NCI-H69 (cell line): Measurements from ENCODE around the gene DDX46.
A peak's percentile ranks its signal among the peaks of the same experiment; 100 is the strongest.
"Not testable (repeated sequence)": the region's sequence is repeated elsewhere in the genome, so short reads cannot be mapped to it uniquely, and the experiment has no call there.

ENCODE experiments used
- DNase-seq: peaks from one replicate; lab custom pipeline; 2025; lab: John Stamatoyannopoulos, UW

DDX46 gene

GRCh38 chr5:134840811-134841210 lies 82.2 kb downstream of the DDX46 start:
- DNase-seq, result peak; percentile 23

GRCh38 chr5:134844252-134844651 lies 85.7 kb downstream of the DDX46 start:
- no peak for DNase-seq

GRCh38 chr5:134845335-134845851 lies 86.8 kb downstream of the DDX46 start:
- peak; percentile 40 for DNase-seq

- peak; percentile 99 for DNase-seq
These were observed 87.5 kb downstream of the DDX46 start, which contains the start of gene C5orf24 for GRCh38 chr5:134845852-134846640. Gene C5orf24, plus strand, starts transcription at chr5:134845968. Its CDS starts 8,933 bp downstream, at chr5:134854901.

GRCh38 chr5:134846641-134846960 lies 88.0 kb downstream of the DDX46 start:
- DNase-seq, result peak; percentile 71

- DNase-seq, result not testable (repeated sequence)
These were observed 90.9 kb downstream of the DDX46 start for GRCh38 chr5:134849434-134849933.

GRCh38 chr5:134851307-134851923 lies 92.8 kb downstream of the DDX46 start:
- DNase-seq, result peak; percentile 49

GRCh38 chr5:134856465-134856864 lies 97.9 kb downstream of the DDX46 start:
- DNase-seq, result not testable (repeated sequence)

- DNase-seq, result no peak
These were observed 98.8 kb downstream of the DDX46 start for GRCh38 chr5:134857401-134857800.

- DNase-seq, result no peak
These were observed 106.1 kb downstream of the DDX46 start for GRCh38 chr5:134864707-134865106.

- peak; percentile 22 for DNase-seq
These were observed 114.9 kb downstream of the DDX46 start for GRCh38 chr5:134873494-134873893.

- DNase-seq, result peak; percentile 95
These were observed 115.6 kb downstream of the DDX46 start, which contains the start of gene TXNDC15 for GRCh38 chr5:134873987-134874830. Gene TXNDC15, plus strand, starts transcription at chr5:134874371. Its CDS starts 57 bp downstream, at chr5:134874428.

GRCh38 chr5:134874831-134875655 lies 116.5 kb downstream of the DDX46 start:
- peak; percentile 77 for DNase-seq

- DNase-seq, result no peak
These were observed 118.6 kb downstream of the DDX46 start for GRCh38 chr5:134877159-134877558.

- DNase-seq, result peak; percentile 90
These were observed 119.8 kb downstream of the DDX46 start for GRCh38 chr5:134878403-134878802.

GRCh38 chr5:134879456-134879855 lies 120.9 kb downstream of the DDX46 start:
- DNase-seq, result peak; percentile 80
